CD4-positive, alpha-beta T cell treated with Interleukin-15 for 4 hours (primary cell): ENCODE results near the gene MYOF.
"Not testable (repeated sequence)": the region's sequence is repeated elsewhere in the genome, so short reads cannot be mapped to it uniquely, and the experiment has no call there.

Experiments
- DNase-seq: peaks from one replicate; pipeline ENCODE4 v3.0.0-alpha.2; 2020; ENCODE audit warnings: low spot score

MYOF gene

DNA sequence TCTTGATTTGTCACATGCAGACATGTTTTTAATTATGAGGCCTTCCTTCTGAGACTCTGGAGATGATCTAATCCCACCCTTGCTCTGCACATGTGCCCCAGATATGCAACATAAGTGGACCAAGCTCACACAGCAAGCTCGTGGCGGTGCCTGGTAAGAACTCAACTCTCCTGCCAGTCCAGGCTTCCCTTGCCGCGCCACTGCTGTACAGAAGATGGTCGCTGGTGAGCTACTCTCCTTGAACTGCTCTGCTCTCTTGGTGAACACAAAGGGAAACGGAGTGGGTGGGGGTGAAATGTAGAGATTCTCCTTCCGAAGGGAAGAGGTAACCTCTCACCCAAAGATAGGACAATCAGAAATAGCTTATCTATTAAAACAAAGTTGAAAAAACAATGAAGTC lies 25.7 kb downstream of the MYOF start:
- DNase-seq, result no peak

DNA sequence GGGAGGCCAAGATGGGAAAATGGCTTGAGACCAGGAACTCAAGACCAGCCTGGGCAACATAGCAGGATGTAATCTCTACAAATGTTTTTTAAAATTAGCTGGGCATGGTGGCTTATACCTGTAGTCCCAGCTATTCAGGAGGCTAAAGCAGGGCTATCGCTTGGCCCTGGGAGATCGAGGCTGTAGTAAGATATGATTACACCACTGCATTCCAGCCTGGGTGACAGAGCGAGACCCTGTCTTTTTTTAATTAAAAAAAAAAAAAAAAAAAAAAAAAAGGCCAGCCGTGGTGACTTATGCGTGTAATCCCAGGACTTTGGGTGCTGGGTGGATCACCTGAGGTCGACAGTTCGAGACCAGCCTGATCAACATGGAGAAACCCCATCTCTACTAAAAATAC lies 27.4 kb downstream of the MYOF start:
- DNase-seq, result no peak

DNA sequence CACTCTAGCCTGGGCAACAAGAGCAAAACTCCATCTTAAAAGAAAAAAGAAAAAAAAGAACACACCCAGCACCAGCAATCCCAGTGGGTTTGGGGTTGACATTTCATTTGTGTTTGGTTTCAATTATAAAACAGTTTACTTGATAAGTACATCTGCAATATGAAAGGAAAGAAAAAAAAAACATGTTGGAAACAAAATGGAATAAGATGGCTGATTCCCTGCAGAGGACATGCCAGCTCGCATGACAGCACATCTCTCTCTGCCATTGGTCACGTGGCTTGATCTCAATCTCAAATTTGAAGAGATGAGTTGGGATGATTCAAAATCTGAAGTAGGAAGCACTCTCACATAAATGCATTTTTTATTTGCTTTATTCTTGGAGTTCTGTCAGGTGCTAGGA lies 28.0 kb downstream of the MYOF start:
- no peak for DNase-seq

DNA sequence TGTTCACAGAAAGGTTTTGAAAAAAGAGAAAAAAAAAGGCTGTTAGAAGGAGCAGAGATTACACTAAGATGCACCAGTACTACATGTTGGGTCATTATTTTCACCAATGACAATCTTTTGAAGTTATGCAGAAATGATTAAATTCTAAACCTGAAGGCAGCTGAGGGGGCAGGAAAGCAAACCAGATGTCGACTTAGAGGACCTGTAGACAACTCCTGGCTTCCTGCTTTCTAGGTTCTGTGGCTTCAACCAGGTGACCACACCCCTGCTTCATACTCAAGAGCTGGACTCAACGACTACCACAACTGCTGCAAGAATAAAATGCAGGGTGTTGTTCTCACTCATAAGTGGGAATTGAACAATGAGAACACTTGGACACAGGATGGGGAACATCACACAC lies 30.0 kb downstream of the MYOF start:
- DNase-seq, result no peak

DNA sequence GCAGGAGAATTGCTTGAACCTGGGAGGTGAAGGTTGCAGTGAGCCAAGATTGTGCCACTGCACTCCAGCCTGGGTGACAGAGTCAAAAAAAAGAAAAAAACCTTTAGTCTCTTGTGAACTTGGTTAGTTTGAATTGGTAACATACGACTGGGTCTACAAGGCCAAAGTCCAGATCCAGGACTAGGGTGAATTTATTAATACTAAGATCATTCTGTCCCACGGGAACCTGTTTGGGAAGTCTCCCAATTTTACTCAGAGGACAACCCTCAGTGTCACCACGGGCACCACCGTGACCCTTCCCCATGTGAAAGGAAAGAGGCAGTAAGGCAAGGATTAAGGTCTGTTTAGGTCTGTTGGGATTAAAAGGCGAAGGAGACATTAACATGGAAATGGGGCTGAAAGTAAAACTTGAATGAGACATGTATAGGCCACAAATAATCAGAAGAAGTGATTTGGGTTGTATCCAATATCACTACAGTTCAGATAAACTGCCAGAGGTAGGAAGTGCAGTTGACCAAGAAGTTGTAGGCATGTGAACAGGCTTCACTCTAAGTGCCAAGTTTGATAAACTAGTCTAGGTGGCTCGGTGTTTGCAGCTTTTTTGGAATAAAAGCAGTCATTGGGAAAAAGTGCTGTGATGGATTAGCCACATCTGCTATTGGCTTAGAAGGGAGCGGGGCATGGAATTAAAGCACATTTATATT lies 30.7 kb downstream of the MYOF start:
- DNase-seq, result no peak

DNA sequence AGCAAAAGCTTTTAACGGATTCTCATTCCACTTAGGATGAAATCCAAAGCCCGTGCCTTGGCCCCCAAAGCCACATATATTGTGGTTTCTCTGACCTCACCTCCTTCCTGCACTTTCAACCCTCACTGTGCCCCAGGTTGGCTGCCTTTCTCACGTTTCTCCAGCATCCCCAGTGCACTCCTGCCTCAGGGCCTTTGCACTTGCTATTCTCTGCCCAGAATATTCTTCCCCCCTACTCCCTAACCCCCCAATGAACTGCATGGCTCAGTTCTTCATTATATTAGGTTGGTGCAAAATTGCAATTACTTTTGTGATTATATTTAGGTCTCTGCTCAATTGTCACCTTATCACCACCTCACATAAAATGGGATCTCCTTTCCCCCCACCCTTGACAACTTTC lies 34.2 kb downstream of the MYOF start:
- DNase-seq, result no peak

DNA sequence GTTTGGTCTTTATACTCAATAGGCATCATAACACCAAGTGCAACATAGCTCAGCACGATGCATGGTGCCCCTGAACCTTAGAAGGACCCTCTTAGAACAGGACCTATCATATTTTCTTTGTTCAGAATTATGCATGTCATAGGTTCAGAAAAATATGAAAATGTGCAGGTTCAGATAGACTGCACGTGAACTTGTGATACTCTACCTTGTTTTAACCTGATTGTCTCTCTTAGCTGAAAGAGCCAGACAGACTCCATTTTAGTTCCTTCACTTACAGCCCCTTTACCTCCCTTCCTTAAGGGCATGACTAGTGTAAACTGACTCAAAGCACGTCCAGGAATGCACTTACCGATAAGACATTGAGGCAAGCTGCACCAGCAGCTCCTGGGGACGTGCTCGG lies 35.1 kb downstream of the MYOF start:
- no peak for DNase-seq

DNA sequence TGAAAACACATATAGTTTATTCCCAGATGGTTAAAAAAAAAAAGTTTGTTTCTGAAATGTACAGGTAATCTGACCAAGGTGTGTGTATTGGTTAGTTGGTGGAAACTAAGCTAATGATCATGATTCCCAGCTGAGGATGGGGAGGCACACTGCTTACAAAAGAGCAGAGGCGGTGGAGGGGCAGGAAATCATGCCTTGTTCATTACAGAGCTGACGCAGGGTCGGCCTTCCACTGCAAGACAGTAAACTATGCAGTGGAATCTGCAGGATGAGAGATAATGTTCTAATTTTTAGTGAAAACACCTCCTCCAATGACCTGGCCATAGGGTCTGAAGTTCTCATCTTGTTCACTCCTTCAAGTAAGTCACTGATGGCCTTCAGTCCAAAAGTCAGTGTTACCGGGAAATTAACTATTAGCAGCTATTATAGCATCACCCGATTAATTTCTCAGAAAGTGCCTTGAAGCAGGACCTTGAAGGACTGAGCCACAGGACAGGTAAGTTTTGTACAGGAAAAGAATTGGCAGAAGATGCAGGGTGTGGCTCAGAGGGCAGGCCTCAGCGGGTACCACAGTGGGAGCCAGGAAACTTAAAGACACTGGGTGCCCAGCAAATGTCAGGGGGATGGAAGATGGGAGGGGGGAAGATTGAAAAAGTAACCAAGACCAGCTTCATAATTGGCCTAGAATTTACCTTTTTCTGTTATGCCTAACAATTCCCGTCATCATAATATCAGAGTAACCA lies 36.0 kb downstream of the MYOF start:
- no peak for DNase-seq

DNA sequence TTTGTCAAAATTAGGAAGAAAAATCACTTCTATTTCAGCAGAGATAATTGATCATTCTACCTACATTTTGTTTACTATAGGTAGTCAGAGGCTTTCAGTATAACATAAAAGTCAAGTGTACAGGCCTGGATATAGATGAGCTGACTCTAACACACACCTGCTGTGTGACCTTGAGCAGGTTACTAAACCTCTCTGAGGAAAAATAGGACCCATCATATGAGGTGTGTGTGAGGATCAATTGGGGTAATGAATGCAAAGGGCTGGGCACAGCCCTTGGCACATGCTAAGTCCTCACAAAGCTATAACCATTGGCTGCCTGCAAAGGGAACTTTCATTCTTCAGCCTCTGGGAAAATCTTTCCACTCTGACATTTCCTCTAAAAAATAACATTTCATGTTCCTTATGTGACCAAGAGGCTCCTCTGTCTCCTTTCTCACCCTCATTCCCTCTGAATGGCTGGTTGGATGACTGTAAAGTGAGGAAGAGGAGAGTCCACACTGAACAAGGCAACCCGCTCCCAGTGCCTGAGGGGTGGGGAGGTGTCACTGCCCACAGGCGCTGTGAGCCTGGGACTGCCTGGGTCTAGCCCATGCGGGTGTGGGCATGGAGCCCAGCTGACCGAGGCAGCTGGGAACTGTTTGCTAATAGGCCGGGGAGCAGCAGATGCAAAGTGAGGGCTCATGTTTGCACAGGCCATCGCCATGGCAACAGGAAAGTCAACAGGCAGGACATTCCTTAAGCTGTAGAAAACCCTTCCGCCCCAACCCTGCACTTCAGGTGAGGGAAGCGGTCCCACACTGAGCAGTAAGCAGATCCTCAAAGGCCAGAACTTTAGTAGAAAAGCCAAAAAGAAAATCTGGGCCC lies 36.8 kb downstream of the MYOF start:
- DNase-seq, result no peak

DNA sequence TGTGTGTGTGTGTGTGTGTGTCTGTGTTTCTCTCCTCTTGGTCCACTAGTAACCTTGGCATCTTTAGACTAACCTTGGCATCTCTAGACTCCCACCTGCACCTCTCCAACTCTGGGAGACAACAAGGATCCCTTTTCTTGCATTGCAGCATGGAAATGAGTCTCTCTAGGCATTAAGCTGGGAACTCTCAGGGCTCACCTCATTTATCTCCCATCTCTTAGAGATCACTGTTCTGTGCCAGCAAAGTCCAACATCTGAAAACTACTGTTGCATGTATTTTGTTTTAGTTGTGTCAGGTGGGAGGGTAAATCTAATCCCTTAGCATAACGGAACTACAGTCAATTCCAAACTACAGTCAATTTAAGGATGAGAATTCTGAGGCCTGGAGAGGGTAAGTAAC lies 38.7 kb downstream of the MYOF start:
- no peak for DNase-seq

DNA sequence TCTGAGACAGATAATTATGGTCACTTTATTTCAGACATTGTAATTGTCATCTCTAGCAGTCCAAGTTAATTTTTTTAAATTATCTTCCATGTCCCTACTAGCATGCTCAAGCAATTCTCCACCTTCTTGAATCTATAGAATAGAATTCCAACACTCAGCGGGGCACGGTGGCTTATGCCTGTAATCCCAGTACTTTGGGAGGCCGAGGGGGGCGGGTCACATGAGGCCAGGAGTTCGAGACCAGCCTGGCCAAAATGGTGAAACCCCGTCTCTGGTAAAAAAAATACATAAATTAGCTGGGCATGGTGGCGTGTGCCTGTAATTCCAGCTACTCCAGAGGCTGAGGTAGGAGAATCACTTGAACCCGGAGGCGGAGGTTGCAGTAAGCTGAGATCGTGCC lies 39.4 kb downstream of the MYOF start:
- DNase-seq, result not testable (repeated sequence)

DNA sequence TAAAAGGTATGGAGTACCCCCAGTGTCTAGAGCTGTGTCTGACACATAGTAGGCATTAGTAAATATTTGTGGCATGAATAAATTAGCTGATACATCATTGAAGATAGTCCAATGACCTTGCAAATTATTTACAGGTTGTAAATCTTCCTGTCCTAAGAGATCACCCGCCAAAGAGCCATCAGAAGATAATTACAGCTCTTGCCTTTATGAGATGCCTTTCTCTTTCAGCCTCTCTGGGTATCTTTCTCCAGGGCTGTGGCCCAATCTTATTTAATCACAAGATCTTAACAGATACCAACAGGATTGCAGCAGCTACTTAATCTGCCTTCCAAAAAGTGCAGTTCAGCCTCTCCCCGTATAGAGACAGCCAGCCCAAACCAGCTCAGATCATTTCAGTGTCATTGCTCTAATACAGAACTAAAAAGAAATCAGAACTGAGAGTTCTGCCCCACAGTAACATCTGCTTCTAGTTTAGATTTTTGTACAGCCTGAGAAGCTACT lies 41.5 kb downstream of the MYOF start:
- DNase-seq, result no peak

DNA sequence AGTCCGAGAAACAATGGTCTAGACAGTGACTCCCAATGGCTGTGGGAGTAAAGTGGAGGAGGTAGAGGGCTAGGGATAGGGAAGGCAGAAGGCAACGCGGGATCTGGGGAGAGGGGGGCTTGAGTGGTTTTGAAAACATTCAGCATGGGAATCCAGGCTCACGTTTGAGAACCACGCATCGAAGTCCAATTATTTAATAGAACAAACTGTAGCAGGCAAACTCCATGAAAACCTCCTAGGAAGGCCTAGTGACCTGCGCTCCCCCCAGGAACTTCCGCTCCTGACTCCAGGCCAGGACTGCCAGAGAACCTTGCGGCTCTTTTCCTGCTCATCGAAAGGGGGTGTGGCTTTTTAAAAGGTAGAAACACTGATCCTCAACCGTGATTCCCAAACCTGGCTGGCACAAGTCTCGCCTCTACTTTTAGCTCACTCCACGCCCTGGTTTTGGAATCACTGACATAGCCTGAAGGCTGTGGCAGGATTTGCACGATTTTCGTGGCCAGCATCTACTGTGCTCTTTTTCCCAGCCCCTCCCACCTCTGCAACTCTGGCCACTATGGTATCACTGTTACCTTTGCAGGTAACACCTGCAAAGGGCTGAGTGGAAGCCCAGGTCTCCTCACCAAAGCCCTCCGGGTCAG lies 43.4 kb downstream of the MYOF start:
- DNase-seq, result no peak

DNA sequence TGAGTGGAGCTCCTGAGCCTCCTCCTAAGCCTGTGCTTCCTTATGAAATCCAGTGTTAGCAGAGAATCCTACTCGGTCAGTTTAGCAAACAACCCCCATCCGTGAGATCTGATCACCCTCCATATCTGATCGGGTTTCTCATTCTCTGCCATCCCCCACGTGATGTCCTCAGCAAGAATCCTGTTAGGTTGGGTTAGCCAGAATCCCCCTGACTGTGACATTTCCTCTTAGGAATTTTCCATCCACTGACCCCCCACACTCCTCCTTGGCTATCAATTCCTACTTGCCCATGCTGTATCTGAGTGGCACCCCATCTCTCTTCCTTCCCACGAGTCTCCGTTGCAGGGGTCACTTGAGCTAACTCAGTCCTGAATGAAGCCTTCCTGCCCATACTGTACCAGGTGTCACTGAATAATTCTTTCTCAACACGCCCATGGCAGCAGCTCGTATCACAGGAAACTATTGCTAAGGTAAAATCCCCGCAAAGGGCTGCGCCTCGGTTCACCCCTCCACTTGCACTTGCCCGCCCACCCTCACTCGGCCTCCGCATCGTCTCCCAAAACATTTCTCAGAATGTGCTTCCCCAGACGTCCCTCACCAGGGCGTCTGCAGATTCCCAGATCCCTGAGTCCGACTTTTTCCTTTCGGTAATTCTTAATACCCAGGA lies 44.1 kb downstream of the MYOF start:
- DNase-seq, result no peak

DNA sequence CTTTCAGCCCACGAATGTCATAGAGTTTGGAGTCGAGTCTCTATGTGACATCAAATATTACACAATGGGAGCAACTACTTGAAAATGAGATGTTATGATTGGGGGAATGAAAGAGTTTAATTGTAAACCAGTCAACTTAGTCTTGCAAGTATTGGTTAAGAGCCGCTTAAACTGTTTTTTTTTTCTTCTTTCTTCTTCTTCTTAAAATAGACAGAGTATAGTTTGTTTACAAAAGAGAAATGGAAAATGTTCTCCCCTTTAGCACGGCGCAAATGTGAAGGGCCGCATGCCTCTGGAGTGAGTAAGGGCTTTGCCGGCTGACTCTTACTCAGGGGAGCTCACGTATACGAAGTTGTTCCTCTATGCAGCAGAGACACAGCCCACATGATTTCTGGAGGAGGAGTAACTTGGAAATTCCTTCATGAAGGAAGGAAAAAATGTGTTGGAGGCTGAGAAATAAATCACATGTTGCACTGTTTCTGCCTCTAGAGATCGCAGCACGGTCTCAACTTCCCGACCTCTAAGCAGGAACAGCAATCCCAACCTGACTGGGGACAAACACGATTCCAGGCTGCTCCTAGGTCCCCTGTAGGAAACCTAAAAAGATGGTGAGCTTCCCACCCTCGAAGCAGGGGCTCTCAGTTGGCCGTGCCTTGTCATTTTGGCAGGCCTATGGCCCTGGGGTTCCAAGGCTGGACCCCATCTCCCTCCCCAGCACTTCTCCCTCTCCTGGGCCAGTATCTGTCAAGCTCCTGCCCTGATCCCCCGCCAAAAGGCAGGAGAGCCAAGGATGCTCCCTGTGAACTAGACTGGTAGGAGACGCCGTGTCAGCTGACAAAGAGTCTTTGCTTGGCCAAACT lies 44.8 kb downstream of the MYOF start:
- no peak for DNase-seq

DNA sequence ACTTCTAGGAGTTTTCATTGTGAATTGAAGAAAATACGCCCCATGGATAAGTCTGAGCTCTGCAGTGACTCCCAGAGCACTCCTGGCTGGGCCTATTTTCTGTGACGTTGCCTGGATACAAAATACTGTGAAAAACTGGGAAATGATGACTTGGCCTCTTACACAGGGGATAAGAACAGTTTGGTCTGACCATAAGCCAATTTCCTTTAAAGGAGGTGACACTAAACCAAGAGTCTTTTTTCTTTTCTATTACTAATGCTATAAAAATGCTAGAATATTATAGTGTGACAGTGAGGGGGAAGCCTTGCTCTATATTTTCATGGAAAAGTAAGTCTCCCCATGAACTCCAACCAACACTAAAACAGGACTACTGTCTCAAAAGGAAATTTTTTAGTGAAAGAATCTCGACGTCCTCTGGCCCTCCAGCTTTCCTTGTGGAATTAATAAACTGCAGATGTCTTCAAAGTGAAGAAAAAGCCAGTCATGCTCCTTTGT lies 45.5 kb downstream of the MYOF start:
- no peak for DNase-seq

DNA sequence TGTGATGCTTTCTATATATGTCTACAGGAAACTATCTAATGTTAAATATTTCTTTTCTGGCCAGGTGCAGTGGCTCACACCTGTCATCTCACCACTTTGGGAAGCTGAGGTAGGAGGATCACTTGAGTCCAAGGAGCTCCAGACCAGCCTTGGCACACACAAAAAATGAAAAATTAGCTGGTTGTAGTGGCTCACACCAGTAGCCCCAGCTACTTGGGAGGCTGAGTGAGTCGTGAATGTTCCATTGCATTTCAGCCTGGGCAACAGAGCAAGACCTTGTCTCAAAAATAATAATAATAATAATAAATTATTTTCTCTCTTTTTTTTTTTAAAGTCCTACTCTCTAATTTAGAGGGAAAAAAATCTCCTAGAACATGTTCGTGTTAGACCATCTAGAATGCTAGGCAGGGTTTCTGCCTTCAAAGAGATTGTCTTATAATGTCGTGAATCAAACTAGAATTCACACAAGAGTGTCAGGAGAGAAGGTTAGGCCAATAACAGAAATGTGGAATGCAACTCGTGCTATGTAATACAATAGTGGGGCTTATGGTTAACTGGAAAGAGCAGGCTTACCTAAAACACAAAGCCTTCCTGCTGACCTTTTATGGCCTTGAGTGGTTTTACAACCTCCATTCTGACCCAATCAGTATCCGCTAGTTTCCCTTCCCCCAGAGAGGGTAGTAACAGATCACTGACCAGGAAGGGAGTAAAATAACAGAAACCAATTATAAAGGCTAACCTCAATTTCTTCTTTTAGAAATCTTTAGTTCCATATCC lies 46.3 kb downstream of the MYOF start:
- DNase-seq, result no peak

DNA sequence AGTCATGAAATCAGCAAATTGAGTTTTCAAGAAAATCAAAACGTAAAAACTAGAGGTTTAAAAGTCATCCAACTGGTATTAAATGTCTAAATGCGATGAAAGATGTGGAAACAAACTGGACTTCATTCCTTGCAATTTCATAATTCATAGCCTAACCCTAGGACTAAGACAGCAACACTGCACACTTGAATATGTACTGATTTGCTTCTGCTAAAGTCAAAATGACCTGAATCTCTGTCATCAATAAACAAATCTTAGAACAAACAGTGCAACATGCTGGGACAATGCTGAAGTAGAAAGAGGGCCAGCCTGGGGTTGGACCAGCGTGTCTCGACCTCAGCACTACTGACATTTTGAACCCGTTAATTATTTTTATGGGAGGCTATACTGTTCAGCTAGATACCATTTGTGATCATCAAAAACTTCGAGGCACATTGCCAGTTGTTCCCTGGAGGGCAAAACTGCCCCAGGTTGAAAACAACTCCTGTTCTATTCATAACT lies 47.1 kb downstream of the MYOF start:
- DNase-seq, result no peak

DNA sequence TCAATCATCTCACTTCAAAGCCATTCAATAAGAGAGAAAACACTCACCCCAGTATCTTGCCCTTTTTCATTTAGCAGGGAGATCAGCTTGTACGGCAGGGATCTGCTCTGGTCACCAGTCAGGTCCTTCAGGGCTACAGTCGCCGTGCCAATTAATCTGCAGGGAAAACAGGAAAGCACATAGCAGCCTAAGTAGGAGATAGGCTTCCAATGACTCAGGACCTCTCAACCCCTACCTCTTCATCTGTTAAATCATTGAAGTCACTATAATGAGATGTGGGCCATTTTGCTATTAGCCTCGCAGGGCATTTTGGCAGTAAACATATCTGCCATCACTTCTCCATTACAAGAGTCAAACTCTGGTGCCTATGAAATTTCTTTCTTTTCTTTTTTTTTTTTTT lies 50.8 kb downstream of the MYOF start:
- no peak for DNase-seq

DNA sequence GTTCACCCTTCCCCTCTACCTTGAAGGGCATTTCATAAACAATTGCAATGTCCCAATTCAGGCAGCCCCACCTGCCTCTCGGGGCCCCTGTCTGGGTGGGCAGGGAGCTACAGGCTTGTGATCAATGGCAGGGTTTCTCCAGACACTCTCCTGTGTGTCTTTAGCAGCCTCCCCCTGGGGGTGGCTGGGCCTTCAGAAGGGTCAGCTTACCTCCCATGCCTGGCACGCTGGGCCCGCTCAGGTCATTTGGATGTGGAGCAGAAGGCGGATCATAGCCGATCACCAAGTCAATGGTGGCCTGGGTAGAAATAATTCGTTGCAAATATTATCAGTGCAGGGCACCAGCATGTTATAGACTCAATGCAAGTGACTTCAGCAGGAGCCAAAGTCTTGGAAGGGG lies 56.3 kb downstream of the MYOF start:
- DNase-seq, result no peak
